ENCODE data around the gene CFAP54.

CFAP54 gene, protein sequence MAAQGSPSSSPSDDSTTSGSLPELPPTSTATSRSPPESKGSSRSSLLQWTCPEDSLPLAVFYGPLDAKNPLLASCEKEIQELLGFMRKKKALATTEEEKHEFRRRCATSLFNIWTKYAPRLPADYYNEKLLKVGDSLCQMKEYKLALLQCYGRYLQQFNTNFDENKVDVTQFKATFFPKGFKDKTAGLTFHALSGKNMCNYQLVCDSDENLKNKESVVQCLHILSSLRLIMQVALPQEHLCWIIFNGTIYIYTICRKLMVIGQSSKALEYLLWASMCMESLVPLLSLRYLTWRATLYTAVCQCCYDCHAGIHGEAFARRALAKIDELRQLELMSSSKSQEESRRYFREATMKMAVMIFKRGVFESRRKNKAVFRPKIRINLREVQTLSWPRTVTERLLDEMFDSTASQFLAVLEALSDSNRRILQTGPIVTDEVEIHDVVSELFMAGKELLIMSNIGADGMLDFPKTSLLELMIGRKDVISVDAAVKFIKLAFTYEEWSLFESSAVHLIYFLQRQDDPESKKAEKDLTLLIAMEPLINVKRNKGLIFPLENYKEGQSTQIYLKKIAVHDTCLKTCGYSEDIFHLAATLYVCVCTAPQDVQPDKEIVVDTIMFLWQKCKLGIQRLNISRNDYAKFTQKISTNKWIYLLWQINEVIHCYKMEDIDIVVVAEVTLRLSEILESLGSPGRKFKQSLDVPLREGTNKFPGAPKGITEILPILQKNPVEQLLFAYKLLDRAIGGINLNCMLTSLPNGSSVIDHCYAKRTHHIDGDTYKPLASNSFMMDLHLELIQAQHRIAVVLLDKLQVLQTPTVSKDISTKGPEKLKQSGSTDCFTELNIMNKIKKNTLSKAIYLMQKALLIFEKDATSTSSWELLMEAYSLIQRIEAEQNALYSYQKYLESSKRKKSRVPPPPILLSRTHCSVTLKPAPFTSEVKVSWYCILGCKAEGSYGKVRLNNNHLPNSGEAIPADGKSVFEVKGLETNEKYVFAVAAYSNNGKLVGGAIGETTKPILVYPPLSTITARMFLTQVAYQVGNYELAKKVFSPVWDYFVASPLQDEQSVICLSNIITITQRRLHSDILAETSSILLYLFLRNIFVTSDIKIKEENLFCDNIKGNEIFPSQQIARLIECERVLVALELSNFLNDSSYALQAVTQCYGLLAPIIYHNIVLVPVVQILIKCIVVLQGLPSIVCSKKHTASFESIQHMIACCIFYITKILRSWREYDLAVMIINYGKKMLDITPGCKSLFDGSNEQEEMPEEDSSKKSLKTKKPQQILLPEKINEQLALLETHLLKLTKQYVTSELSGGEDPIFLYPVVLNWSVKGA (N-terminal part only)

DNA sequence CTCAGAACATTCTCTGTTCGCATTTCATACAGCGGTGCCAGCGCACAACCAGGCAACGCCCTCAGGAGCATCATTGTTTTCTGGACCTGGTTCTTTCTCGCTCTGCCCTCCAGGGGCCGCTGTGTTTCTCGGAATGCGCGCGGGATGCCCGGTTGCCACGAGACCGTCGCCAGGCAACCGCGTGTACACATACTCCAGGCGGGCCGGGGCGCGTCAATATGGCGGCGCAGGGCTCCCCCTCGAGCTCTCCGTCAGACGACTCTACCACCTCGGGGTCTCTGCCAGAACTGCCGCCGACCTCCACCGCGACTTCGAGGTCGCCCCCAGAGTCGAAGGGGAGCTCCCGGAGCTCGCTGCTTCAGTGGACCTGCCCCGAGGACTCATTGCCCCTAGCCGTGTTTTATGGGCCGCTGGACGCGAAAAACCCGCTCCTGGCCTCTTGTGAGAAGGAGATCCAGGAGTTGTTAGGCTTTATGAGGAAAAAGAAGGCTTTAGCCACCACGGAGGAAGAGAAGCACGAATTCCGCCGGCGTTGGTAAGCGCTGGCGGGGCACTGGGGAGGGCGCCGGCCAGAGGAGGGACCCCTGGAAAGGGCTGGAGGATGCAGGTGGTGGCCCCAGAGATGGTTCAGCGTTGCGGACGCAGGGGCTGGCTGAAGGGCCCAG lies at the start of gene CFAP54:
Gene CFAP54, plus strand, starts transcription at position 186 of the 665 bp plus-strand sequence. Its CDS starts 33 bp downstream, at position 219.
- H3K4me3 ChIP-seq (ENCODE audit: low read length): peak within 1 kb of the TSS; percentile 76
- TF ChIP-seq, protein P1, sequence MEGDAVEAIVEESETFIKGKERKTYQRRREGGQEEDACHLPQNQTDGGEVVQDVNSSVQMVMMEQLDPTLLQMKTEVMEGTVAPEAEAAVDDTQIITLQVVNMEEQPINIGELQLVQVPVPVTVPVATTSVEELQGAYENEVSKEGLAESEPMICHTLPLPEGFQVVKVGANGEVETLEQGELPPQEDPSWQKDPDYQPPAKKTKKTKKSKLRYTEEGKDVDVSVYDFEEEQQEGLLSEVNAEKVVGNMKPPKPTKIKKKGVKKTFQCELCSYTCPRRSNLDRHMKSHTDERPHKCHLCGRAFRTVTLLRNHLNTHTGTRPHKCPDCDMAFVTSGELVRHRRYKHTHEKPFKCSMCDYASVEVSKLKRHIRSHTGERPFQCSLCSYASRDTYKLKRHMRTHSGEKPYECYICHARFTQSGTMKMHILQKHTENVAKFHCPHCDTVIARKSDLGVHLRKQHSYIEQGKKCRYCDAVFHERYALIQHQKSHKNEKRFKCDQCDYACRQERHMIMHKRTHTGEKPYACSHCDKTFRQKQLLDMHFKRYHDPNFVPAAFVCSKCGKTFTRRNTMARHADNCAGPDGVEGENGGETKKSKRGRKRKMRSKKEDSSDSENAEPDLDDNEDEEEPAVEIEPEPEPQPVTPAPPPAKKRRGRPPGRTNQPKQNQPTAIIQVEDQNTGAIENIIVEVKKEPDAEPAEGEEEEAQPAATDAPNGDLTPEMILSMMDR (conservative IDR thresholded peaks at IDR 0.05; ENCODE audit: low read depth, low read length): peak; percentile 92
- DNase-seq (ENCODE audit: low read depth): no peak

DNA sequence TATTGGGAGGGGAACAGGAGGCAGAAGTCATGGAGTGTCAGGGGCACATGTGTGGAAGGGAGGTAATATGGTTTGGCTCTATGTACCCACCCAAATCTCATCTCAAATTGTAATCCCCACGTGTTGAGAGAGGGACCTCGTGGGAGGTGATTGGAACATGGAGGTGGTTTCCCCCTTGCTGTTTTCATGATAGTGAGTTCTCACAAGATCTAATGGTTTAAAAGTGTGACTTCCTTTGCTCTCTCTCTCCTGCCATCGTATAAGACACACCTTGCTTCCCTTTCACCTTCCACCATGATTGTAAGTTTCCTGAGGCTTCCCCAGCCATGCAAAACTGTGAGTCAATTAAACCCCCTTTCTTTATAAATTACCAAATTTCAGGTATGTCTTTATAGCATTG lies 47.6 kb upstream of the CFAP54 start:
- DNase-seq (ENCODE audit: low read depth): no peak
- TF ChIP-seq, protein P1 (conservative IDR thresholded peaks at IDR 0.05; ENCODE audit: low read depth, low read length): no peak
- H3K4me3 ChIP-seq (ENCODE audit: low read length): no peak overlapping the region

DNA sequence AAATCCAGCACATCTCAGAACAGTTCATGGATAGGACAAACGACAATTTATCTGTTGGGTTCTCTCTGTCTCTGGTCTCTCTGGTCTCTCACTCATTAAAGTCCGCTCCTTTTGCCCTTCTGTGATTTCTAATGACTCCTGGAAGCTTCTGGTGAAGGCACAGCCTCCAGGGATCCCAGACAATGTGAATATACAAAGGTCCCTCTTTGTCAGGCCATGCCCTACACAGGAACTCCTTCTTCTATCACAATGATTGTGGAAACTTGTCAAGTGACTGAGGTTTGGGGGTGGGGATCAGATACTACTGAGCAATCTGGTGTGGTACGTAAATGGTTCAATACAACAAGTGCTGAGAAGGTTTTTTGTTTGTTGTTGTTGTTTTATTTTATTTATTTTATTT lies 46.5 kb upstream of the CFAP54 start:
- DNase-seq (ENCODE audit: low read depth): no peak
- no peak overlapping the region for H3K4me3 ChIP-seq (ENCODE audit: low read length)
- TF ChIP-seq, protein P1 (conservative IDR thresholded peaks at IDR 0.05; ENCODE audit: low read depth, low read length): no peak

DNA sequence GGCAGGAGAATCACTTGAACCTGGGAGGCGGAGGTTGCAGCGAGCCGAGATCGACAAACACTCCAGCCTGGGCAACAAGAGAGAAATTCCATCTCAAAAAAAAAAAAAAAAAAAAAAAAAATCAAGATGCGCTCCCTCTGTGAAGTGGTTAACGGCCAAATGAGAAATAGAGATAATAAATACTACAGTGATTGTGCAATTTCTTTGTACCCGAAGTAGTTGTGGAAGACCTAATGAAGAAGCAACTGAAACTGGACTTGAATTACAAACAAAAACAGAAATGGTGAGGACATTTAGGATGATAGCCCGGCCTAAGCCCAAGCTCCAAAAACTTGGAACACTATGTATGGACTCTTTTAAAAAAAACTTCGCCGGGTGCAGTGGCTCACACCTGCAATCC lies 45.0 kb upstream of the CFAP54 start:
- TF ChIP-seq, protein P1 (conservative IDR thresholded peaks at IDR 0.05; ENCODE audit: low read depth, low read length): no peak

DNA sequence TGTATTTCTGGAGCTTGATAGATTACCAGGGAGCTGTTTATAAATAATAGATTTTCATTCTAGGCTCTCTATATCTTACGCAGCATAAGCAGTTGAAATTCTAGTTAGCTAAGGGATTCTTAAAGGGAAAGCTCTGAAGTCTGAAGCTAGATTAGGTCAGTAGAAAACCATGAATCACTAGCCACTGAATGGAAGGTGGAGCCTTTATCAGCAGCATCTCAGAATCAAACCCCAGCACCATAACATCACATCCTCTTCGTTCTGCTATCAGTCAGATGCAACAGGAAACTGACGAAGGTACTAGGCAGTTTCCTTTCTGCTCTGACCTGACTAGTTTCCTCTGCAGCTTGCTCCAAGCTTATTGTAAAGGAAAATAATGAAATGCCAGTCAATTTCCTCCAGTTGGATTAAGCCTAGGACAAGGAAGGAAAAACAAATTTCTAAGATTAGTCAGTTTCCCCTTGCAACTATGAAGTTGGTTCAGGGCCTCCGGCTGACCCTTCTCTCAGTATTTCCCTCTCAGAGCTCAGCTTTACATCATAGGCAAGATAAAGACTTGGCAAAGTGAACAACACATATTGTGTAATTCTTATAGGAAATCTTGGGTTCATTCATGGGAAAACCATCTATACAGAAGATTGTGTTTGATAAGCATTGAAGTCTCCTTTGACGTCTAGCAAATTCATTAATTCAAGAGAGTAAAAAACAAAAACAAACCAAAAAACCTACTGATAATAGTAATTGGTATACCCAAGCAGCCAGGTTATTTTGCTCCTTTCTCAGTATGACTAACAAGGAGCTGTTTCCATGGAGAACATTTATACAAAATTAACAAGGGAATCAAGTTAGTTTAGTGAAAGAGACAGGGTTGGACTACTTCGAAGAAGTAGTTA lies 43.4 kb upstream of the CFAP54 start:
- TF ChIP-seq, protein P1 (conservative IDR thresholded peaks at IDR 0.05; ENCODE audit: low read depth, low read length): no peak
- peak; percentile 63 for DNase-seq (ENCODE audit: low read depth)
- H3K4me3 ChIP-seq (ENCODE audit: low read length): no peak overlapping the region

More for the DNA sequence above, 45.0 kb upstream of the CFAP54 start:
- no peak overlapping the region for H3K4me3 ChIP-seq (ENCODE audit: low read length)
- no peak for DNase-seq (ENCODE audit: low read depth)
